Stomach (tissue), 9 donors: Measurements from ENCODE around the gene OXNAD1. TPM values are rescaled to one million over a fixed set of nuclear protein-coding genes. Genes with fewer than 3 reads are reported as not detected.

ENCODE experiments used
- DNase-seq, 2 donors: peaks; one replicate each; pipeline versions ENCODE4 v3.0.0 to v3.0.0-alpha.2; 2013 to 2019
- H3K27ac ChIP-seq, 5 donors: fragments of 200-600 bp in 4 of 5; sonication (generic) in 4 of 5; one replicate each; pipeline ENCODE4 v1.5.1; 2013 to 2019; ENCODE audit warnings: mild to moderate bottlenecking in 1 of 5, moderate library complexity in 1 of 5
- H3K27me3 ChIP-seq, 3 donors: fragments of 200-600 bp; sonication (generic); one replicate each; pipeline ENCODE4 v1.5.1; 2017 to 2019; ENCODE audit warnings: mixed run types in 1 of 3
- H3K36me3 ChIP-seq, 4 donors: fragments of 200-600 bp; sonication (generic); 1 replicate in 3 of 4; 2 replicates in 1 of 4; pipeline ENCODE4 v1.5.1; 2016 to 2019
- H3K4me1 ChIP-seq, 4 donors: fragments of 200-600 bp; sonication (generic); one replicate each; pipeline ENCODE4 v1.5.1; 2016 to 2019
- H3K4me3 ChIP-seq, 4 donors: fragments of 200-600 bp; sonication (generic) in 3 of 4; one replicate each; pipeline ENCODE4 v1.5.1; 2016 to 2019; ENCODE audit warnings: mild to moderate bottlenecking in 1 of 4
- H3K9me3 ChIP-seq, 4 donors: fragments of 200-600 bp; sonication (generic); one replicate each; pipeline ENCODE4 v1.5.1; 2016 to 2019
- EP300 ChIP-seq: sonication (generic); formaldehyde crosslinking; IDR thresholded peaks from one replicate; pipeline ENCODE4 v1.6.1; 2017; ENCODE audit warnings: antibody characterized with exemption
- POLR2A ChIP-seq, 4 donors: fragments of 450-650 bp; IDR thresholded peaks; one replicate each; pipeline ENCODE4 v1.6.1; 2016; ENCODE audit warnings: antibody characterized with exemption in 4 of 4, control low read depth in 2 of 4, mild to moderate bottlenecking in 1 of 4, moderate library complexity in 1 of 4
- POLR2AphosphoS5 ChIP-seq, 3 donors: sonication (generic); formaldehyde crosslinking; IDR thresholded peaks; one replicate each; pipeline ENCODE4 v1.6.1; 2016; ENCODE audit warnings: antibody characterized with exemption in 3 of 3
- WGBS, 5 donors: extraction: QIAGEN DNeasy Blood & Tissue Kit in 3 of 5; methylation state at CpG; one replicate each; pipeline versions ENCODE4 v1.1.5 to v1.1.7; 2013 to 2018; 5-methylcytosine and 5-hydroxymethylcytosine counted together
- intact Hi-C: fragments of 100-400 bp; cut with DNase I; formaldehyde crosslinking; loops from one replicate; pipeline ENCODE4 v1.15.1; 2023; ENCODE audit warnings: low total_unique reads
- polyA plus RNA-seq, 3 donors: library from polyadenylated mRNA; stranded (reverse); fragments of 200-250 nt; gene quantifications; one replicate each; pipeline ENCODE4 v1.2.3, GENCODE V29; 2013
- total RNA-seq, 5 donors: library from RNA; depleted of rRNA; stranded (reverse); fragments of >200 nt; gene quantifications; one replicate each; pipeline versions ENCODE4 v1.1.0 to v1.2.3, GENCODE V29; 2014 to 2016
- TF ChIP-seq, protein P1 (sequence below), 7 experiments: fragments of 450-650 bp in 4 of 7; fragments of 200-600 bp in 3 of 7; sonication (generic) in 3 of 7; IDR thresholded peaks; one replicate each; pipeline ENCODE4 v1.5.1; 2016 to 2019; ENCODE audit warnings: antibody characterized with exemption in 7 of 7, control low read depth in 2 of 7, mild to moderate bottlenecking in 1 of 7
- donor health status: healthy with polysubstance abuse.
- donor health status: Bipolar disorder and iron deficiency.
- donor health status: healthy.

OXNAD1 gene
- total and polyA plus RNA-seq, 8 donors, result 5.5 to 51.3 (median 7.6) TPM

DNA sequence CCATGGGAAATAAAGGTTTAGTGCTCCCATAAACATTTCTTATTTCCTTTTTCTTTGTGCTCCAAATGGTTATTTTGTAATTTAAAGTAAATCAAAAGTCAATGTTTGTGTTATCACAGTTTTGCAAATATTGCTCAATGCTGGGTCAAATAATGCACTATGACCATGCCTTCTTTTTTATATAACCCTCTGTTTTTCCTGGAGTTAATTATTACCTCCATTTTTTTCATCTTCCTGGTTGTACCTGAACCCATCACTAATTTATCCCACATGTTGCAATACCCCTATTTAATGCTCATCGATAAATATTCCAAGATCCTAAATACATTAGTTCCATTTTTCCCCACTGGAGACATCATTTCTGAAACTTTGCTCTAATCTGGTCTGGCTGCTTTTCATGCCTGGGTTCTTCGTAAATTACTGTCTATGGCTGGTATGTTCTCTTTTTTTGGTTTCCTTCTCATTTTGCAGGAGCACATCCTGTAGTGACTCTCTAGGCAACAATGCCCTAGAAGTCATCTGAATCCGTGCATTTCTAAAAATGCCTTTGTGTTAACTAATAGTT, 66.4 kb downstream of the OXNAD1 start:
- H3K27me3 ChIP-seq, result no peaks in the 10 kb centered on the region
- H3K4me3 ChIP-seq, result no peak overlapping the region
- H3K4me1 ChIP-seq, result peaks cover 0 to 7% (median 0%) of the 10 kb centered on the region in 4 donors
- H3K36me3 ChIP-seq, result peaks cover 0 to 72% (median 49%) of the 10 kb centered on the region in 4 donors
- H3K27ac ChIP-seq, result no peak overlapping the region
- TF ChIP-seq, protein P1, sequence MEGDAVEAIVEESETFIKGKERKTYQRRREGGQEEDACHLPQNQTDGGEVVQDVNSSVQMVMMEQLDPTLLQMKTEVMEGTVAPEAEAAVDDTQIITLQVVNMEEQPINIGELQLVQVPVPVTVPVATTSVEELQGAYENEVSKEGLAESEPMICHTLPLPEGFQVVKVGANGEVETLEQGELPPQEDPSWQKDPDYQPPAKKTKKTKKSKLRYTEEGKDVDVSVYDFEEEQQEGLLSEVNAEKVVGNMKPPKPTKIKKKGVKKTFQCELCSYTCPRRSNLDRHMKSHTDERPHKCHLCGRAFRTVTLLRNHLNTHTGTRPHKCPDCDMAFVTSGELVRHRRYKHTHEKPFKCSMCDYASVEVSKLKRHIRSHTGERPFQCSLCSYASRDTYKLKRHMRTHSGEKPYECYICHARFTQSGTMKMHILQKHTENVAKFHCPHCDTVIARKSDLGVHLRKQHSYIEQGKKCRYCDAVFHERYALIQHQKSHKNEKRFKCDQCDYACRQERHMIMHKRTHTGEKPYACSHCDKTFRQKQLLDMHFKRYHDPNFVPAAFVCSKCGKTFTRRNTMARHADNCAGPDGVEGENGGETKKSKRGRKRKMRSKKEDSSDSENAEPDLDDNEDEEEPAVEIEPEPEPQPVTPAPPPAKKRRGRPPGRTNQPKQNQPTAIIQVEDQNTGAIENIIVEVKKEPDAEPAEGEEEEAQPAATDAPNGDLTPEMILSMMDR (IDR thresholded peaks at IDR 0.05), result no peak
- no peak for TF ChIP-seq EP300
- no peak for TF ChIP-seq POLR2A (IDR thresholded peaks at IDR 0.05)
- no peak for TF ChIP-seq POLR2AphosphoS5 (IDR thresholded peaks at IDR 0.05)
- WGBS, 5 donors, result 94 to 99% (median 97%) methylated on average over 3 of the region's 3 CpGs
- intact Hi-C loops, result no loop called here
- peaks cover 0 to 11% (median 5%) of the 10 kb centered on the region in 4 donors for H3K9me3 ChIP-seq
- DNase-seq, result no peak

DNA sequence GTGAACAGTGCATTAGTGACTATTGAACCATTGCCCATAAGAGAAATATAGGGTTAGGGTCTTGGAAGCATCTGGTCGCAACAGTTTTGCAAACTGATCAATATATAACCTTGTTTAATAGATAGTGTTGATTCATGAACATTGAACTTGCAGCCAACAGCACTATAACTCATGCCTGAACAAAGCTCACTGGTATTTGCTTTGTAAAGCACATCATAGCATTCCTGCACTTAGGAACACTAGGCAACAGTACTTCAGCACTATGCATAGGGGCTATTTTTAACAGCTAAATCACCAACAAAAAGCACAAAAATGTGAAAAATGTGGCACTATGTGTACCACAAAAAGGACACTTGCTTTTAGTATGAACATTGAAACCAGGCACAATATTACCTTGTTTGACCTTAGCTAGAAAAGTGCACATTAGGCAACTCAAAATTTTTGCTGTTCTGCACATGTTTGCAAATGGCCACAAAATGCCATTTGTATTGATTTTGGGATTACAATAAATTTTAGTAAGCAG, 68.0 kb downstream of the OXNAD1 start:
- 72 to 100% (median 81%) methylated on average over 1 of the region's 1 CpG for WGBS, 5 donors
- H3K27ac ChIP-seq, result no peak overlapping the region

DNA sequence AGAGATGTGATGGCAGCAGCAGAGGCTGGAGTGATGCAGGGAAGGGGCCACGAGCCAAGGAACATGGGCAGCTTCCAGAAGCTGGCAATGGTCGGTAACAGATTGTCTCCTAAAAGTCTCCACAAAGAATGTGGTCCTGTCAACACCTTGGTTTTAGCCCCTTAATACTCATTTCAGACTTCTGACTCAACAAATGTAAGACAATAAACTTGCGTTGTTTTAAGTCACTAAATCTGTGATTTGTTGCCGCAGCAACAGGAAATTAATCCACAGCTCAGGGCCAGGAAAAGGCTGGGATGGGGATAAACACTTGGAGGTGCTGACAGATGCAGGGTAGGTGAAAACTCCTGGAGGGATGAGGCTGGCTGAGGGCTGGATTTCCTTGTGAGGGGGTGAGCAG, 69.9 kb downstream of the OXNAD1 start:
- whole genome bisulfite sequencing, 5 donors, result 71 to 82% (median 80%) methylated on average over 4 of the region's 4 CpGs
- Histone ChIP-seq H3K4me1 (peaks cover 0 to 12% (median 2%) of the 10 kb centered on the region in 4 donors), H3K27ac (no peak overlapping the region), H3K9me3 (peaks cover 0 to 11% (median 5%) of the 10 kb centered on the region in 4 donors), H3K36me3 (peaks cover 0 to 38% (median 34%) of the 10 kb centered on the region in 4 donors), H3K27me3 (no peaks in the 10 kb centered on the region), H3K4me3 (no peak overlapping the region)
- no peak for DNase-seq
- TF ChIP-seq POLR2AphosphoS5 (IDR thresholded peaks at IDR 0.05) (no peak), POLR2A (IDR thresholded peaks at IDR 0.05) (no peak), EP300 (no peak)
- TF ChIP-seq, protein P1 (IDR thresholded peaks at IDR 0.05), result no peak
- intact Hi-C loops, result no loop called here

More for the DNA sequence above, 68.0 kb downstream of the OXNAD1 start:
- no peak for DNase-seq
- Histone ChIP-seq H3K4me1 (peaks cover 0 to 2% (median 0%) of the 10 kb centered on the region in 4 donors), H3K36me3 (peaks cover 0 to 57% (median 45%) of the 10 kb centered on the region in 4 donors), H3K4me3 (no peak overlapping the region), H3K27me3 (no peaks in the 10 kb centered on the region), H3K9me3 (peaks cover 0 to 11% (median 5%) of the 10 kb centered on the region in 4 donors)
- intact Hi-C loops, result no loop called here
- TF ChIP-seq POLR2A (IDR thresholded peaks at IDR 0.05) (no peak), EP300 (no peak), POLR2AphosphoS5 (IDR thresholded peaks at IDR 0.05) (no peak)
- TF ChIP-seq, protein P1 (IDR thresholded peaks at IDR 0.05), result no peak

DNA sequence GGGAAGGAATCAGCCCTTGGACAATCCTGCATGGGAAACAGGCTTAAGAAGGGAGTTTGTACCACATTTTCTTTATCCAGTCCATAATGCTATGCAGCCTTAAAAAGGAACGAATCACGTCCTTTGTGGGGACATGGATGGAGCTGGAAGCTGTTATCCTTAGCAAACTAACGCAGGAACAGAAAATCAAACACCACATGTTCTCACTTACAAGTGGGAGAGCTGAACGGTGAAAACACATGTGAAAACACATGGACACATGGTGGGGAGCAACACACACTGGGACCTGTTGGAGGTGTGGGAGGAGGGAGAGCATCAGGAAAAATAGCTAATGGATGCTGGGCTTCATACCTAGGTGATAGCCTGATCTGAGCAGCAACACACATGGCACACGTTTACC, 70.3 kb downstream of the OXNAD1 start:
- Histone ChIP-seq H3K9me3 (peaks cover 0 to 11% (median 5%) of the 10 kb centered on the region in 4 donors), H3K4me3 (no peak overlapping the region), H3K27ac (no peak overlapping the region), H3K27me3 (no peaks in the 10 kb centered on the region), H3K36me3 (peaks cover 0 to 35% (median 32%) of the 10 kb centered on the region in 4 donors), H3K4me1 (peaks cover 0 to 12% (median 2%) of the 10 kb centered on the region in 4 donors)
- 82 to 92% (median 86%) methylated on average over 5 of the region's 5 CpGs for WGBS, 5 donors
- TF ChIP-seq EP300, result no peak
- no peak for TF ChIP-seq POLR2A (IDR thresholded peaks at IDR 0.05)
- TF ChIP-seq POLR2AphosphoS5 (IDR thresholded peaks at IDR 0.05), result no peak
- TF ChIP-seq, protein P1 (IDR thresholded peaks at IDR 0.05), result no peak
- no peak for DNase-seq
- intact Hi-C loops, result no loop called here
